IPS-18a (cell line): ENCODE results near the gene NCAPH2.
A peak's percentile ranks its signal among the peaks of the same experiment; 100 is the strongest.
"Not testable (repeated sequence)": the region's sequence is repeated elsewhere in the genome, so short reads cannot be mapped to it uniquely, and the experiment has no call there.

Experiments
- H3K27ac ChIP-seq: one replicate; pipeline ENCODE4 v1.5.1; 2013; ENCODE audit warnings: low read length
- H3K27me3 ChIP-seq: one replicate; pipeline ENCODE4 v1.6.1; 2013; ENCODE audit warnings: mild to moderate bottlenecking, low read length; ENCODE audit not compliant: control insufficient read depth, insufficient read depth
- H3K36me3 ChIP-seq: one replicate; pipeline ENCODE4 v1.6.1; 2013; ENCODE audit warnings: low read depth, low read length; ENCODE audit not compliant: control insufficient read depth
- H3K4me1 ChIP-seq: one replicate; pipeline ENCODE4 v1.6.1; 2013; ENCODE audit warnings: low read depth, low read length; ENCODE audit not compliant: control insufficient read depth
- H3K4me3 ChIP-seq: one replicate; pipeline ENCODE4 v1.5.1; 2013; ENCODE audit warnings: low read length
- H3K9ac ChIP-seq: one replicate; pipeline ENCODE4 v1.6.1; 2013; ENCODE audit warnings: mild to moderate bottlenecking, low read length, moderate library complexity
- H3K9me3 ChIP-seq: one replicate; pipeline ENCODE4 v1.6.1; 2013; ENCODE audit warnings: low read depth, low read length; ENCODE audit not compliant: control insufficient read depth

The NCAPH2 gene

DNA sequence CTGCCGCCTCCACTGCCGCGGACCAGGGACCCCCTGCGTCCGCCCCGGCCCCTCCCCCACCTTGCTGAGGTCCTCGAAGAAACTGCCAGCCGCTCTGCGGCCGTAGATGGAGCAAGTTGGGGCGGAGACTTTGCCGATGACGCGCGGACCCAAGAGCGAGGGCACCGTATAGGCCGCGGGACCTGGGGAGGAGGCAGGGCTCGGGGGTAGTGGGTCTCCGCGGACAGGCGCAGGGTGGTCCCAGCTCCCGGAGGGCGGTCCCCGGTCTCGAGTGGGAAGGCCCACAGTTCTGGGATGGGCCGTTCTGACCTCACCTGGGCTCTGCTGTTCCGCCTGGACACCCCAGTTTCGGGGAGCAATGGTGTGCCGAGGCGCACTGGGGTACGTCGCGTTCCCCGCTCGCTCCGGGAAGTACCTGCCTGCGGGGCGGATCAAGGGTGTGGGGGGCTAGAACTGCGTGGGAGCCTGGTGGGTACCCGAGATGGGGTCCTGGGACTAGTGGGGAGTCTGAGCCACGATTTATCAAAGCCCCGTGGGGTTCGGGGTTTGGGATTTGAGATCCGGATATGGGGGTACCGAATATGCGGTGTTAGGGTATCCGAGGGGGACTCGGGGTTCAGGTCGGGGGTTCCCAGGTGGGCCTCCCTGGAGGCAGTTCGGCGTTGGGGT lies 23.0 kb downstream of the NCAPH2 start:
- H3K27ac ChIP-seq: no peak overlapping the region
- H3K36me3 ChIP-seq: no peaks in the 10 kb centered on the region
- H3K9me3 ChIP-seq: no peaks in the 10 kb centered on the region
- H3K27me3 ChIP-seq: peaks cover 79% of the 10 kb centered on the region
- H3K4me3 ChIP-seq: peak overlapping the region; percentile 57
- H3K9ac ChIP-seq: no peak overlapping the region
- peaks cover 6% of the 10 kb centered on the region for H3K4me1 ChIP-seq

DNA sequence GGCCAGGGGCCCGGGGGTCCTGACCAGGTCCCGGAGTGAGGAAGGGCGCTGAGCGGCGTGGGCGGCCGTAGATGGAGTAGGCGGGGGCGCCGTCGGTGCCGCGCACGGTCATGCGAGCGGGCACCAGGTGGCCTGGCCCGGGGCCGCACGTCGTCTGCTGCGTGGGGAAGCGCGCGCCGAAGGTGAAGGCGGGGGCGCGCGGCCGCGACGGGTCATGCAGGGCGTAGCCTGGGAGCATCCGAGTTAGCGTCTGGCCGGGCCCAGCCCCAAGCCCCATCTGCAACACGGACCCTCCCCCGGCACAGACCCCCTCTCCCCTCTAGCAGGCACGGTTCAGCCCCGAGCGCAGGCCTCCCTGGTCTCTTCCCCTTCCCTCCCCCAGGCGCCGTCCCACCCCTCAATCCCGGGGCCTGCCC lies 23.5 kb downstream of the NCAPH2 start:
- Histone ChIP-seq H3K27me3 (peaks cover 77% of the 10 kb centered on the region), H3K36me3 (no peaks in the 10 kb centered on the region), H3K4me3 (peak overlapping the region; percentile 57), H3K9ac (no peak overlapping the region), H3K9me3 (no peaks in the 10 kb centered on the region), H3K27ac (no peak overlapping the region), H3K4me1 (peaks cover 6% of the 10 kb centered on the region)

DNA sequence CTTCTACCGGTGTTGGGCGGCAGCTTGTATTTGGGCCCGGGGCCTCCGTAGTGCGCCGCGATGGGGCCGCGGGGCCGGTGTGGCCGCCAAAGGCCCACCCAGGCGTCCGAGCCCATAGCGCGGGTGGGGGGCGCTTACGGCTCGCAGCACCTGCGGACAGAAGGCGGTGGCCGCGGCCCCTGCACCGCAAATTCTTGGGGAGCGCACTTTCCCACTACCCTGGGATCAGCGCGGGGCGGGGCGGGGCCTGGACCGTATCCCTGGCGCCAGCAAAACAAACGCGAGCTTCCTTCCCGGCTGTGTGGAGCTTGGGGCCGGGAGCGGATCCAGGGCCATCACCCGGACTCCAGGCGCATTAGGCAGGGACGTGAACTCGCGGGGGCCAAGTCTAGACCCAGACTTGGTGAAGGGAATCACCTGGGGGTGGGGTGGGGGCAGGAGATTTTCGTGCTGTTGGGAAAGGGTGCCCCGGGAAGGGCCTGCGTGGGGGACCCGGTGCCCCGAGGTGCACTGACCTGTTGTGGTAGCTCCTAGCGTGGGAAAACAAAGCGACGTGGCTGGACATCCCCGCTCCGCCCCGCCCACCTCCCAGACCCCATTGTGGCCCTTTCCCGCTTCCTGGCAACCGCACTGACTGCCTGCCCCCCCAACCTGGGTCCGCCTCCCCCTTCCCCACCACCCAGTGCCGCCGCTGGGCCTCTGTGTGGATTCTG lies 24.1 kb downstream of the NCAPH2 start:
- H3K27ac ChIP-seq: no peak overlapping the region
- peaks cover 72% of the 10 kb centered on the region for H3K27me3 ChIP-seq
- no peaks in the 10 kb centered on the region for H3K36me3 ChIP-seq
- peaks cover 3% of the 10 kb centered on the region for H3K4me1 ChIP-seq
- peak overlapping the region; percentile 28 for H3K9ac ChIP-seq
- no peaks in the 10 kb centered on the region for H3K9me3 ChIP-seq
- peak overlapping the region; percentile 57 for H3K4me3 ChIP-seq

DNA sequence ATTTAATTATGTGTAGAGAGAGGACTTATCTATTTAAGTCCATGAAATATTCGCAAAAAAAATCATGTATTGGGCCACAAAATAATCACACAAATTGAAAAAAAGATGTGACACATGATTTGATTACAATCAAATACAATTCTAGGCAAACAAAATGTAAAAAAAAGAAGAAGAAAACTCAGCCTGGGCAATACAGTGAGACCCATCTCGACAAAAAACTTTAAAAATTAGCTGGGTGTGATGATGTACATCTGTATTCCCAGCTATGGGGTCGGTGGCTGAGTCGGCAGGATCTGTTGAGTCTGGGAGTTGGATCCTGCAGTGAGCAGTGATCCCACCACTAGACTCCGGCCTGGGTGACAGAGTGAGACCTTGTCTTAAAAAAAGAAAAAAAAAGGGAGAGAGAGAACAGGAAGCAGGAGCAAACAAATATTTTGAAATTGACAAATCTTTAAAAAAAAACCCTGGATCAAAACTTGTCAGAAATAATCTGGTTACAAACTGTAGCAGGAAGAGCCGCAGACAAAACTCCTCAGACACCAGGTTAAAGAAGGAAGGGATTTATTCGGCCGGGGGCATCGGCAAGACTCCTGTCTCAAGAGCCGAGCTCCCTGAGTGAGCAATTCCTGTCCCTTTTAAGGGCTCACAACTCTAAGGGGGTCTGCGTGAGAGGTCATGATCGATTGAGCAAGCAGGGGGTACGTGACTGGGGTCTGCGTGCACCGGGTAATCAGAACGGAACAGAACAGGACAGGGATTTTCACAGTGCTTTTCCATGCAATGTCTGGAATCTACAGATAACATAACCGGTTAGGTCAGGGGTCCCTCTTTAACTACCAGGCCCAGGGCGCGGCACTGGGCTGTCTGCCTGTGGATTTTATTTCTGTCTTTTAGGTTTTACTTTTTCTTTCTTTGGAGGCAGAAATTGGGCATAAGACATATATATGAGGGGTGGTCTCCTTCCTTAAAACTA lies 25.1 kb downstream of the NCAPH2 start:
- Histone ChIP-seq H3K36me3 (no peaks in the 10 kb centered on the region), H3K27me3 (peaks cover 62% of the 10 kb centered on the region), H3K9ac (no peak overlapping the region), H3K27ac (no peak overlapping the region), H3K9me3 (no peaks in the 10 kb centered on the region), H3K4me3 (no peak overlapping the region), H3K4me1 (peaks cover 3% of the 10 kb centered on the region)

DNA sequence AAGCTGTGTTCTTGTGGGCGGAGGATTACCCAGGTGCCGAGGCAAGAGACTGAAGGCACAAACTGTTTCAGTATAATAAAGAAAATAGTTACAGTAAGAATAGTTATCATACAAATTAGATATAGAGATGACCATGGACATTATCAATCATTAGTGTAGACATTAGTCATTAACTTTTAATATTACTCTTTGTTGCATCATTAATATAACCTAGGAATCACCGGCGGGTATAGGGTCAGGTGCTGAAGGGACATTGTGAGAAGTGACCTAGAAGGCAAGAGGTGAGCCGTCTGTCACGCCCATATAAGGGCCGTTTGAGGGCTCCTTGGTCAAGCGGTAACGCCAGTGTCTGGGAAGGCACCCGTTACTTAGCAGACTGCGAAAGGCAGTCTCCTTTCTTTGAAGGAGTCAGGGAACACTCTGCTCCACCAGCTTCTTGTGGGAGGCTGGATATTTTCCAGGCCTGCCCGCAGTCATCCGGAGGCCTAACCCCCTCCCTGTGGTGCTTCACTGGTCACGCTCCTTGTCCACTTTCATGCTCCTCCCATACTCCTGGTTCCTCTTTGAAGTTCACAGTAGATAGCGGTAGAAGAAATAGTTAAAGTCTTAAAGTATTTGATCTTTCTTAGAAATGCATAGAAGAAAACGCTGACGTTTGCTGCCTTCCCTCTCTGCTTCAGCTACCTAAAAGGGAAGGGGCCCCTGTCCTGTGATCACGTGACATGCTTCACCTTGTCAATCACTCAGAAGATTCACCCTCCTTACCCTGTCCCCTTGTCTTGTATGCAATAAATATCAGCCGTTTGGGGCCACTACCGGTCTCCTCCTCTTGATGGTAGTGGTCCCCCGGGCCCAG lies 26.1 kb downstream of the NCAPH2 start:
- not testable (repeated sequence) for H3K27ac ChIP-seq, H3K4me3 ChIP-seq, H3K4me1 ChIP-seq, H3K9me3 ChIP-seq, H3K9ac ChIP-seq, H3K36me3 ChIP-seq
- peaks cover 52% of the 10 kb centered on the region for H3K27me3 ChIP-seq

DNA sequence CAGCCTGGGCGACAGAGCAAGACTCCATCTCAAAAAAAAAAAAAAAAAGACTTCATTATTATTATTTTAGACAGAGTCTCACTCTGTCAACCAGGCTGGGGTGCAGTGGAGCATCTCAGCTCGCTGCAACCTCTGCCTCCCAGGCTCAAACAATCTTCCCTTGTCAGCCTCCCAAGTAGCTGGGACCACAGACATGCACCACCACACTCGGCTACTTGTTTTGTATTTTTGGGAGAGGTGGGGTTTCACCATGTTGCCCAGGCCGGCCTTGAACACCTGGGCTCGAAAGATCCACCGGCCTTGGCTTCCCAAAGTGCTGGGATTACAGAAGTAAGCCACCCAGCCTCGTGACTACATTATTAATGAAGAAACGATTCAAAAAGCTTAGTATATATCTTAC lies 27.1 kb downstream of the NCAPH2 start:
- peaks cover 3% of the 10 kb centered on the region for H3K4me1 ChIP-seq

DNA sequence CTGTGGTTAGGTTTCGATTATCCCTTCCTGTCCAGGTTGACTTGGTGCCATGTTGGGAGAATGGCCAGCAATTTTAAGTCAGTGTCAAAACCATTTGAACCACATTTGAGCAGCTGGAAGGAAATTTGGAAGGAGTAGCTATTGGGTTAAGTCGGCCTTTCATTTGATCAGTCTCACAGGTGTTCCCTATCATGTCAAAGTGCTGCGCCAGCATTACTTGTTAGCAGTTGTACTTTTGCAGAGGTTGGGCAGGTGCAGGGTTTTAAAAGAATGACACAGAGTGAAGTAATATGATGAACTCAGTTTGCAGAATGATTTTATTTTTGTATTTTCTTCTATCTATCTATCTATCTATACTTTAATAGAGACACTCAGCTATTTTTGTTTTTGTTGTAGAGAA lies 28.2 kb downstream of the NCAPH2 start:
- peaks cover 31% of the 10 kb centered on the region for H3K27me3 ChIP-seq
- no peaks in the 10 kb centered on the region for H3K4me1 ChIP-seq
- H3K27ac ChIP-seq: no peak overlapping the region

More for the DNA sequence above, 27.1 kb downstream of the NCAPH2 start:
- H3K27me3 ChIP-seq: peaks cover 42% of the 10 kb centered on the region
- no peak overlapping the region for H3K27ac ChIP-seq
- no peak overlapping the region for H3K4me3 ChIP-seq
- H3K36me3 ChIP-seq: no peaks in the 10 kb centered on the region
- H3K9ac ChIP-seq: no peak overlapping the region
- H3K9me3 ChIP-seq: no peaks in the 10 kb centered on the region

DNA sequence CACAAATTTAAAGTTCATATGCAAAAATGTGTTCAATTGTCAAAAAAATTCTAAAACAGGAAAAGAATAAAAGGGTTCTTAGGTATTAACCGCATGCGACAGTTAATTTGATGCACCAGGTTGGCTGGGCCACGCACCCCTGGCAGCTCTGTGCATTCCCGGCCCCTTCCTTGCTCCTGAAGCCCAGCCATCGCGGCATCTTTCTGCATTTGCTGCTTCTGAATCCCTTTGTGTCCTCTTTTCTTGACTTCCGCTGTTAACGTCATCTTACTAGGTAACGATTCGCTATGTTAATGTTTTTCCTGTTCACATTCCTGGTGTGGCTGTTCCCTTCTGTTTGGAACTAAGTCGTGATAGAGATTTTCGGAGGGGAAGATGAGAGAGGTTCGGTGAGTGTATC lies 29.7 kb downstream of the NCAPH2 start:
- H3K9me3 ChIP-seq: no peaks in the 10 kb centered on the region
- peaks cover 15% of the 10 kb centered on the region for H3K27me3 ChIP-seq
- no peak overlapping the region for H3K4me3 ChIP-seq
- H3K36me3 ChIP-seq: no peaks in the 10 kb centered on the region
- no peak overlapping the region for H3K27ac ChIP-seq
- no peaks in the 10 kb centered on the region for H3K4me1 ChIP-seq
- no peak overlapping the region for H3K9ac ChIP-seq

More for the DNA sequence above, 28.2 kb downstream of the NCAPH2 start:
- no peak overlapping the region for H3K4me3 ChIP-seq
- H3K9ac ChIP-seq: no peak overlapping the region
- no peaks in the 10 kb centered on the region for H3K9me3 ChIP-seq
- H3K36me3 ChIP-seq: no peaks in the 10 kb centered on the region

DNA sequence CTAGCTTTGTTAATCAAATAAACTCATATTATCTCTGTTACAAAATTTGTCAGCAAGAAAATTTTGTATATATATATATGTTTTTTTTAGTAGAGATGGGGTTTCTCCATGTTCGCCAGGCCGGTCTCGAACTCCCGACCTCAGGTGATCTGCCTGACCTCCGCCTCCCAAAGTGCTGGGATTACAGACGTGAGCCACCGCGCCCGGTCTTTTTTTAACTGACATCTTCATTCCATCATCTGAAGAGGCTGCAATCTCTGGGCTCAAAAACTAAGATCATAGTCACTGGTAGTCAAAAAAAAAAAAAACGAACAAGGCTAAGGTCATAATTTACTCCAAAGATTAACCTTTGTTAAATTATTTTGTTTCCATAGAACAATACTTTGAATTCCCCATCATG lies 32.4 kb downstream of the NCAPH2 start:
- Histone ChIP-seq H3K9me3 (no peaks in the 10 kb centered on the region), H3K27me3 (peaks cover 19% of the 10 kb centered on the region), H3K4me3 (no peak overlapping the region), H3K9ac (no peak overlapping the region), H3K36me3 (no peaks in the 10 kb centered on the region), H3K4me1 (no peaks in the 10 kb centered on the region), H3K27ac (no peak overlapping the region)

DNA sequence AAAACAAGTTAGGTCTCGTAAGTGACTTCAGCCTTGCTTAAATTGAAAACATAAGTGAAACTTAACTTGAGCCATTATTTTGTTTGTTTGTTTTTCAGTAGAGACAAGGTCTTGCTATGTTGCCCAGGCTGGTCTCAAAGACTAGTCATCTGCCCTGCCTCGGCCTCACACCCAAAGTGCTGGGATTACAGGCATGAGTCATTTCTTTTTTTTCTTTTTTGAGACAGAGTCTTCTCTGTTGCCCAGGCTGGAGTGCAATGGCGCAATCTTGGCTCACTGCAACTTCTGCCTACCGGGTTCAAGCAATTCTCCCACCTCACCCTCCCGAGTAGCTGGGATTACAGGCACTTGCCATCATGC lies 33.6 kb downstream of the NCAPH2 start:
- H3K9me3 ChIP-seq, H3K4me3 ChIP-seq, H3K27ac ChIP-seq, H3K4me1 ChIP-seq, H3K36me3 ChIP-seq, H3K9ac ChIP-seq: not testable (repeated sequence)
- H3K27me3 ChIP-seq: peaks cover 20% of the 10 kb centered on the region
